Keratinocyte (primary cell): ENCODE results near the gene OXNAD1. TPM values are rescaled to one million over a fixed set of nuclear protein-coding genes. Genes with fewer than 3 reads are reported as not detected.

Experiments
- DNase-seq: peaks from one replicate; pipeline ENCODE4 v3.0.0-alpha.2; 2011; ENCODE audit warnings: low read depth, missing footprints, low spot score
- FAIRE-seq: peaks from 2 replicates; lab custom pipeline; 2011; peaks lifted over from hg19 to GRCh38; lab: Jason Lieb, UNC
- H2AFZ ChIP-seq: 2 replicates; pipeline ENCODE4 v1.6.0; 2012; ENCODE audit warnings: low read length, control low read depth, inconsistent platforms; ENCODE audit not compliant: control insufficient read depth
- H3K27ac ChIP-seq: 2 replicates; pipeline ENCODE4 v1.5.1; 2011; ENCODE audit warnings: low read length; ENCODE audit not compliant: control insufficient read depth, insufficient read depth
- H3K27me3 ChIP-seq: 3 replicates; pipeline ENCODE4 v1.6.0; 2011; ENCODE audit warnings: low read length; ENCODE audit not compliant: control insufficient read depth, insufficient read depth; ENCODE audit errors: extremely low read depth
- H3K36me3 ChIP-seq, 2 experiments: 2 replicates in 1 of 2; 3 replicates in 1 of 2; pipeline ENCODE4 v1.5.1; 2011; ENCODE audit warnings: low read length in 2 of 2, mild to moderate bottlenecking in 1 of 2; ENCODE audit not compliant: control insufficient read depth in 2 of 2, insufficient read depth in 2 of 2; ENCODE audit errors: extremely low read depth in 1 of 2
- H3K4me1 ChIP-seq: 3 replicates; pipeline ENCODE4 v1.5.1; 2011; ENCODE audit warnings: low read length; ENCODE audit not compliant: control insufficient read depth, insufficient read depth; ENCODE audit errors: extremely low read depth
- H3K4me2 ChIP-seq: 3 replicates; pipeline ENCODE4 v1.6.0; 2011; ENCODE audit warnings: low read depth, low read length; ENCODE audit not compliant: control insufficient read depth, insufficient read depth; ENCODE audit errors: extremely low read depth
- H3K4me3 ChIP-seq, 3 experiments: fragments of 200-600 bp in 1 of 3; sonication (generic) in 1 of 3; 2 replicates in 2 of 3; 3 replicates in 1 of 3; pipeline ENCODE4 v1.5.1; 2011 to 2016; ENCODE audit warnings: low read length in 3 of 3, mild to moderate bottlenecking in 3 of 3, control low read depth in 2 of 3, inconsistent platforms in 1 of 3, low read depth in 1 of 3, mixed read lengths in 1 of 3, mixed run types in 1 of 3, moderate library complexity in 1 of 3; ENCODE audit not compliant: control insufficient read depth in 2 of 3, insufficient read depth in 2 of 3; ENCODE audit errors: extremely low read depth in 1 of 3
- H3K79me2 ChIP-seq: 2 replicates; pipeline ENCODE4 v1.6.0; 2012; ENCODE audit warnings: low read length; ENCODE audit not compliant: control insufficient read depth, insufficient read depth
- H3K9ac ChIP-seq: 3 replicates; pipeline ENCODE4 v1.6.0; 2011; ENCODE audit warnings: low read length; ENCODE audit not compliant: control insufficient read depth, insufficient read depth; ENCODE audit errors: extremely low read depth
- H3K9me1 ChIP-seq: 3 replicates; pipeline ENCODE4 v1.6.0; 2011; ENCODE audit warnings: low read length; ENCODE audit not compliant: control insufficient read depth, insufficient read depth; ENCODE audit errors: extremely low read depth
- H3K9me3 ChIP-seq: 2 replicates; pipeline ENCODE4 v1.5.1; 2012; ENCODE audit warnings: low read depth, low read length; ENCODE audit not compliant: control insufficient read depth
- H4K20me1 ChIP-seq: 3 replicates; pipeline ENCODE4 v1.6.0; 2011; ENCODE audit warnings: low read length; ENCODE audit not compliant: control insufficient read depth, insufficient read depth; ENCODE audit errors: extremely low read depth
- EZH2 ChIP-seq: IDR thresholded peaks from one replicate; pipeline ENCODE4 v1.6.1; 2012; ENCODE audit warnings: inconsistent platforms, mild to moderate bottlenecking, low read length, moderate library complexity
- dilution Hi-C: fragments of 300-500 bp; cut with MboI; formaldehyde crosslinking; loops from one replicate; pipeline ENCODE4 v1.7.0; 2020; ENCODE audit warnings: low sequenced_read_pairs; ENCODE audit not compliant: extremely low pct_ligation_motif_present
- polyA plus RNA-seq, 5 experiments: library from polyadenylated mRNA; depleted of rRNA in 3 of 5; stranded (reverse) in 3 of 5; stranded (forward) in 1 of 5; unstranded in 1 of 5; fragments of >200 nt; gene quantifications; 1 replicate in 1 of 5; 2 replicates in 3 of 5; 3 replicates in 1 of 5; pipeline versions ENCODE4 v1.2.1 to v1.2.3, GENCODE V29; 2011 to 2012; ENCODE audit warnings: missing spikeins in 2 of 5, low read depth in 1 of 5, low replicate concordance in 1 of 5
- TF ChIP-seq, protein P1 (sequence below), 3 experiments: IDR thresholded peaks in 1 of 3; conservative IDR thresholded peaks in 1 of 3; optimal IDR thresholded peaks in 1 of 3; 2 replicates in 2 of 3; 3 replicates in 1 of 3; pipeline versions ENCODE3 to v1.5.1; 2011; ENCODE audit warnings: low read length in 3 of 3, mild to moderate bottlenecking in 3 of 3, moderate library complexity in 2 of 3, control low read depth in 1 of 3, inconsistent platforms in 1 of 3; ENCODE audit not compliant: insufficient read depth in 2 of 3; ENCODE audit errors: extremely low read depth in 1 of 3

OXNAD1 gene
- polyA plus RNA-seq, 1 donor (not counting 4 experiments of a cell fraction or from before 2014, with no cell fraction given): 15.2 TPM

DNA sequence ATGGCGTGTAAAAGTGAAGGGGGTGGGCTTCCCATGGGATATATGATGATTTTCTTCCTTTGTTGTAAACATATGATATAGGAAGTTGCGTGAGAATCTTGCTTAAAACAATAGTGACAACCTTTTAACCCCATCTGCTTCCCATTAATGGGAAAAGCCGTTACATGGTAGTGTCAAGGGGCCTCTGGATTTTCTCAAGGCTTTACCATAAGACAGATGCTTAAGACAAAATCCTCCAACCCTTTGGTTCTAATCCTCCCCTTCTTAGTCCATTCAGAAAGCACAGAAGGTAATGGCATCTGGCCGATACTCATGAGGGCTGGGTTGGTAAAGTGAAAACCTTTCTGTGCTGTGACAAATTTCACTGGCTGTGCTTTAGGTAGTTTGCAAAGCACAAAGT, 25.2 kb upstream of the OXNAD1 start:
- peaks cover 5% of the 10 kb centered on the region for H3K4me1 ChIP-seq
- H3K79me2 ChIP-seq: no peaks in the 10 kb centered on the region
- no peak overlapping the region for H3K9ac ChIP-seq
- no peak overlapping the region for H3K4me2 ChIP-seq
- no peak for FAIRE-seq
- TF ChIP-seq, protein P1, sequence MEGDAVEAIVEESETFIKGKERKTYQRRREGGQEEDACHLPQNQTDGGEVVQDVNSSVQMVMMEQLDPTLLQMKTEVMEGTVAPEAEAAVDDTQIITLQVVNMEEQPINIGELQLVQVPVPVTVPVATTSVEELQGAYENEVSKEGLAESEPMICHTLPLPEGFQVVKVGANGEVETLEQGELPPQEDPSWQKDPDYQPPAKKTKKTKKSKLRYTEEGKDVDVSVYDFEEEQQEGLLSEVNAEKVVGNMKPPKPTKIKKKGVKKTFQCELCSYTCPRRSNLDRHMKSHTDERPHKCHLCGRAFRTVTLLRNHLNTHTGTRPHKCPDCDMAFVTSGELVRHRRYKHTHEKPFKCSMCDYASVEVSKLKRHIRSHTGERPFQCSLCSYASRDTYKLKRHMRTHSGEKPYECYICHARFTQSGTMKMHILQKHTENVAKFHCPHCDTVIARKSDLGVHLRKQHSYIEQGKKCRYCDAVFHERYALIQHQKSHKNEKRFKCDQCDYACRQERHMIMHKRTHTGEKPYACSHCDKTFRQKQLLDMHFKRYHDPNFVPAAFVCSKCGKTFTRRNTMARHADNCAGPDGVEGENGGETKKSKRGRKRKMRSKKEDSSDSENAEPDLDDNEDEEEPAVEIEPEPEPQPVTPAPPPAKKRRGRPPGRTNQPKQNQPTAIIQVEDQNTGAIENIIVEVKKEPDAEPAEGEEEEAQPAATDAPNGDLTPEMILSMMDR (optimal IDR thresholded peaks at IDR 0.05 in 1 of 3, IDR thresholded peaks at IDR 0.05 in 1 of 3, conservative IDR thresholded peaks at IDR 0.05 in 1 of 3; ENCODE audit: extremely low read depth in 1 of 3, insufficient read depth in 2 of 3, low read length in 3 of 3): no peak
- TF ChIP-seq EZH2: no peak
- no peak for DNase-seq
- H3K9me1 ChIP-seq: no peaks in the 10 kb centered on the region
- H3K27ac ChIP-seq: no peak overlapping the region
- no peak overlapping the region for H2AFZ ChIP-seq
- no peaks in the 10 kb centered on the region for H3K36me3 ChIP-seq
- H4K20me1 ChIP-seq: no peaks in the 10 kb centered on the region
- dilution Hi-C loops: no loop called here
- no peaks in the 10 kb centered on the region for H3K9me3 ChIP-seq
- H3K4me3 ChIP-seq: no peak overlapping the region
- H3K27me3 ChIP-seq: no peaks in the 10 kb centered on the region

DNA sequence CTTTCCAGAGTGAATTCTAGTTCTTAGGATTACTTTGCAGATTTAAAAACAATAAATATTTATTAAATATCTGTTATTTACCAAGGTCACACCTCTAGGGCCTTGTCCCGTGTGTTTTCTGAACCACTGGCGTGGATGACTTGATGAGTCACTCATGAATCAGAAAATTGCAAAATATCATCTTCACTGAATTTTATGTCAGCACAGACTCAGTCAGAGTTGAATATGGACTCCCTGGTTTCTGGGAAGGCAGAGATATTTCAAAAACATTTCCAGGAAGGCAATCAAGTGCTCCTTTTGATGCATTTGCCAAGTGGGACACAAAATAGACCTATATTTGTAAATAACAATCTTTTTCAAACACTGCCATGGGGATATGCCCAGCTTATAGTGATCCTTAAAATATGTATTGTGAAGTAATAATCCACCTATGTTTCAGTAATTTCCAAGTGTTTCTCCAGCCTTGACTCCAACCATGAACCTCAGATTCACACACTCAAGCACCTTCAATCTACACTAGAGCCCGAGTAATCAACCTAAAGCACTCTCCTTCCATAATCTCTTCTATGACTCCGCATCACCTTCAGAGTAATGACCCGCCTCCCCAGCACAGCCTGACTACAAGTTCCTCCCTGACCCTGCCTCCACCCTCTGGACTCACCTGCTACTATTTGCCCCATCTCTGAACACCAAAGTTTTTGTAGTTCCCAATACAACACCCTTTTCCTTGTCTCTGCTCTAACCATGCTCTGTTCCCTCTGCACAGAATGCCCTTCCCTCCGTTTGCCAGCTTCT, 24.6 kb upstream of the OXNAD1 start:
- dilution Hi-C loops: no loop called here
- no peak overlapping the region for H3K4me3 ChIP-seq
- no peak overlapping the region for H3K9ac ChIP-seq
- no peaks in the 10 kb centered on the region for H3K36me3 ChIP-seq
- no peak overlapping the region for H2AFZ ChIP-seq
- H3K9me3 ChIP-seq: no peaks in the 10 kb centered on the region
- no peak for DNase-seq
- H4K20me1 ChIP-seq: no peaks in the 10 kb centered on the region
- no peaks in the 10 kb centered on the region for H3K27me3 ChIP-seq
- H3K27ac ChIP-seq: no peak overlapping the region
- no peak overlapping the region for H3K4me2 ChIP-seq
- FAIRE-seq: no peak
- H3K4me1 ChIP-seq: peaks cover 5% of the 10 kb centered on the region
- H3K9me1 ChIP-seq: no peaks in the 10 kb centered on the region
- no peaks in the 10 kb centered on the region for H3K79me2 ChIP-seq
- TF ChIP-seq, protein P1 (optimal IDR thresholded peaks at IDR 0.05 in 1 of 3, IDR thresholded peaks at IDR 0.05 in 1 of 3, conservative IDR thresholded peaks at IDR 0.05 in 1 of 3; ENCODE audit: extremely low read depth in 1 of 3, insufficient read depth in 2 of 3, low read length in 3 of 3): no peak
